Sigmoid colon (tissue), 7 donors: ENCODE measurements around the gene SMARCC1. TPM values are rescaled to one million over a fixed set of nuclear protein-coding genes. Genes with fewer than 3 reads are reported as not detected.

Experiments used
- DNase-seq: peaks from one replicate; pipeline ENCODE4 v3.0.0-alpha.2; 2019
- H3K27ac ChIP-seq, 4 donors: fragments of 200-600 bp; sonication (generic); one replicate each; pipeline ENCODE4 v1.5.1; 2016 to 2019; ENCODE audit warnings: mild to moderate bottlenecking in 1 of 4
- H3K27me3 ChIP-seq, 3 donors: fragments of 200-600 bp; sonication (generic); one replicate each; pipeline ENCODE4 v1.5.1; 2019; ENCODE audit warnings: mild to moderate bottlenecking in 1 of 3
- H3K36me3 ChIP-seq, 4 donors: fragments of 200-600 bp; sonication (generic); one replicate each; pipeline ENCODE4 v1.5.1; 2016 to 2019
- H3K4me1 ChIP-seq, 4 donors: fragments of 200-600 bp; sonication (generic); one replicate each; pipeline ENCODE4 v1.5.1; 2017 to 2019
- H3K4me3 ChIP-seq, 4 donors: fragments of 200-600 bp; sonication (generic); one replicate each; pipeline ENCODE4 v1.5.1; 2017 to 2019; ENCODE audit warnings: mild to moderate bottlenecking in 2 of 4, moderate library complexity in 1 of 4
- H3K9me3 ChIP-seq, 4 donors: fragments of 200-600 bp in 3 of 4; sonication (generic) in 3 of 4; one replicate each; pipeline versions ENCODE4 v1.5.1 to v1.6.1; 2013 to 2019
- EP300 ChIP-seq, 4 donors: sonication (generic); formaldehyde crosslinking; IDR thresholded peaks; one replicate each; pipeline ENCODE4 v1.6.1; 2017; ENCODE audit warnings: antibody characterized with exemption in 4 of 4
- POLR2A ChIP-seq, 2 donors: fragments of 450-650 bp; IDR thresholded peaks; one replicate each; pipeline ENCODE4 v1.6.1; 2016; ENCODE audit warnings: antibody characterized with exemption in 2 of 2, mild to moderate bottlenecking in 2 of 2, moderate library complexity in 2 of 2
- POLR2AphosphoS5 ChIP-seq, 4 donors: sonication (generic); formaldehyde crosslinking; IDR thresholded peaks; one replicate each; pipeline ENCODE4 v1.6.1; 2017; ENCODE audit warnings: antibody characterized with exemption in 4 of 4
- WGBS, 2 donors: extraction: QIAGEN DNeasy Blood & Tissue Kit; methylation state at CpG; one replicate each; pipeline ENCODE4 v1.1.7; 2013; 5-methylcytosine and 5-hydroxymethylcytosine counted together
- intact Hi-C: fragments of 100-400 bp; cut with DNase I; formaldehyde crosslinking; loops from one replicate; pipeline ENCODE4 v1.15.1; 2023
- polyA plus RNA-seq, 3 donors: library from polyadenylated mRNA; stranded (reverse); fragments of 200-250 nt; gene quantifications; one replicate each; pipeline ENCODE4 v1.2.3, GENCODE V29; 2013
- total RNA-seq, 4 donors: library from RNA; depleted of rRNA; stranded (reverse); fragments of >200 nt; gene quantifications; one replicate each; pipeline ENCODE4 v1.1.0, GENCODE V29; 2016
- TF ChIP-seq, protein P1 (sequence below), 4 experiments: fragments of 450-650 bp in 3 of 4; fragments of 200-600 bp in 1 of 4; IDR thresholded peaks; one replicate each; pipeline ENCODE4 v1.5.1; 2016 to 2019; ENCODE audit warnings: antibody characterized with exemption in 4 of 4, mild to moderate bottlenecking in 3 of 4, moderate library complexity in 2 of 4
- donor health status: healthy with polysubstance abuse.
- donor health status: Bipolar disorder and iron deficiency.
- donor health status: healthy.

SMARCC1 gene
- total and polyA plus RNA-seq, 7 donors, result 11.1 to 57.3 (median 43.9) TPM

DNA sequence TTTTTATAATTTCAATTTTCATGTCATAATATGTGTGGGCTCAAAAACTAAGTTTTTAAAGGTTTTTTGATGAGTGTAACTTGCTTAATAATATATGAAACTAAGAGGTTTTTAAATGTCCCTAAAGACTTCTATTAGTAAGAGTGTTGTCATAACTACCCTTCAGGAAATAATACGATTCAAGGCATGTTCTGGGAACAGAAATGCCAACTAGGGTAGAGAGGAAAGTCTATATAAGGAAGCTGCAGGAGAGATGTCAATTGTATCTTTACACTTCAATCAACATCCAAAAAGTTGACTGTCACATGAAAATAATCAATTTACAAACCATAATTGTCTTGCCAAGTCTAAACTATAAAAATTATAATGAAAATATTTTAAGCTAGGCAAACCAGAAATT, 76.3 kb downstream of the SMARCC1 start:
- no peak overlapping the region for H3K27ac ChIP-seq

DNA sequence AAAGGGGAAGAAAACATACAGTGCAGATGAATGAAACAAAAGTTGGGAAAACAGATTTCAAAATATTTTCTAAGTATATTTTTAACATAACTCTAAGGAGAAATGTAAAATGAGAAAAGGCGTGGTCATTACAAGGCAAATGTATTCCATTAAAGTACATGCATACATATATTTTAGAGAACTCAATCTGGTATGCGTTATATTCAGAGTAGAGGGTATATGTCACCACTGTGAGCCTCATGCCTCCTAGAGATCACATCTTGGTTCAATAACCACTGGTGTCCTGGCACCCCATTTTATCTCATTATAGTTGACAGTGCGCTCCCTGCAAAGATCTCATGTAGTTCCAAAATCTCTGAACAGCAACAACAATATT, 77.5 kb downstream of the SMARCC1 start:
- no peaks in the 10 kb centered on the region for H3K9me3 ChIP-seq
- no peak overlapping the region for H3K27ac ChIP-seq
- DNase-seq, result no peak
- H3K36me3 ChIP-seq, result peaks cover 0 to 81% (median 27%) of the 10 kb centered on the region in 4 donors
- H3K4me1 ChIP-seq, result peaks cover 0 to 4% (median 0%) of the 10 kb centered on the region in 4 donors
- WGBS, 2 donors, result 69 to 88% methylated on average over 3 of the region's 3 CpGs
- TF ChIP-seq POLR2AphosphoS5 (IDR thresholded peaks at IDR 0.05) (no peak), POLR2A (IDR thresholded peaks at IDR 0.05) (no peak), EP300 (IDR thresholded peaks at IDR 0.05) (no peak)
- TF ChIP-seq, protein P1, sequence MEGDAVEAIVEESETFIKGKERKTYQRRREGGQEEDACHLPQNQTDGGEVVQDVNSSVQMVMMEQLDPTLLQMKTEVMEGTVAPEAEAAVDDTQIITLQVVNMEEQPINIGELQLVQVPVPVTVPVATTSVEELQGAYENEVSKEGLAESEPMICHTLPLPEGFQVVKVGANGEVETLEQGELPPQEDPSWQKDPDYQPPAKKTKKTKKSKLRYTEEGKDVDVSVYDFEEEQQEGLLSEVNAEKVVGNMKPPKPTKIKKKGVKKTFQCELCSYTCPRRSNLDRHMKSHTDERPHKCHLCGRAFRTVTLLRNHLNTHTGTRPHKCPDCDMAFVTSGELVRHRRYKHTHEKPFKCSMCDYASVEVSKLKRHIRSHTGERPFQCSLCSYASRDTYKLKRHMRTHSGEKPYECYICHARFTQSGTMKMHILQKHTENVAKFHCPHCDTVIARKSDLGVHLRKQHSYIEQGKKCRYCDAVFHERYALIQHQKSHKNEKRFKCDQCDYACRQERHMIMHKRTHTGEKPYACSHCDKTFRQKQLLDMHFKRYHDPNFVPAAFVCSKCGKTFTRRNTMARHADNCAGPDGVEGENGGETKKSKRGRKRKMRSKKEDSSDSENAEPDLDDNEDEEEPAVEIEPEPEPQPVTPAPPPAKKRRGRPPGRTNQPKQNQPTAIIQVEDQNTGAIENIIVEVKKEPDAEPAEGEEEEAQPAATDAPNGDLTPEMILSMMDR (IDR thresholded peaks at IDR 0.05), result no peak
- no peak overlapping the region for H3K4me3 ChIP-seq
- no peaks in the 10 kb centered on the region for H3K27me3 ChIP-seq
- intact Hi-C loops, result no loop called here

More for the DNA sequence above, 76.3 kb downstream of the SMARCC1 start:
- no peaks in the 10 kb centered on the region for H3K9me3 ChIP-seq
- H3K36me3 ChIP-seq, result peaks cover 0 to 89% (median 28%) of the 10 kb centered on the region in 4 donors
- WGBS, 2 donors, result 39 to 73% methylated on average over 1 of the region's 1 CpG
- peaks cover 0 to 4% (median 0%) of the 10 kb centered on the region in 4 donors for H3K4me1 ChIP-seq
- no peak overlapping the region for H3K4me3 ChIP-seq
- intact Hi-C loops, result no loop called here
- no peak for DNase-seq
- TF ChIP-seq, protein P1 (IDR thresholded peaks at IDR 0.05), result no peak
- TF ChIP-seq EP300 (IDR thresholded peaks at IDR 0.05) (no peak), POLR2A (IDR thresholded peaks at IDR 0.05) (no peak)
- H3K27me3 ChIP-seq, result no peaks in the 10 kb centered on the region

DNA sequence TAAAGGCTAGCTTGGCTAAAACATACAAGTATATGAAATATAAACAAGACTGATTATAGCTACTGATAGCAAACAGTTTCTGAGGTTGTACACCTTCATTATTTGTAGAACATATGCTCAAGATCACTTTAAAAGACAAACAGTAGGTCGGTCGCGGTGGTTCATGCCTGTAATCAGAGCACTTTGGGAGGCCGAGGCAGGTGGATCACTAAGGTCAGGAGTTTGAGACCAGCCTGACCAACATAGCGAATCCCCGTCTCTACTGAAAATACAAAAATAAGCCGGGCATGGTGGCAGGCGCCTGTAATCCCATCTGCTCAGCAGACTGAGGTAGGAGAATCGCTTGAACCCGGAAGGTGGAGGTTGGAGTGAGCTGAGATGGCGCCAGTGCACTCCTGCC, 80.3 kb downstream of the SMARCC1 start:
- no peak for DNase-seq
- no peaks in the 10 kb centered on the region for H3K27me3 ChIP-seq
- H3K27ac ChIP-seq, result no peak overlapping the region
- WGBS, 2 donors, result 95 to 98% methylated on average over 11 of the region's 11 CpGs
- peaks cover 0 to 78% (median 19%) of the 10 kb centered on the region in 4 donors for H3K36me3 ChIP-seq
- TF ChIP-seq EP300 (IDR thresholded peaks at IDR 0.05), result no peak
- TF ChIP-seq POLR2A (IDR thresholded peaks at IDR 0.05), result no peak
- TF ChIP-seq, protein P1 (IDR thresholded peaks at IDR 0.05), result no peak
- no peak for TF ChIP-seq POLR2AphosphoS5 (IDR thresholded peaks at IDR 0.05)
- H3K4me3 ChIP-seq, result no peak overlapping the region
- intact Hi-C loops, result no loop called here
- H3K4me1 ChIP-seq, result peaks cover 0 to 4% (median 0%) of the 10 kb centered on the region in 4 donors
- H3K9me3 ChIP-seq, result no peaks in the 10 kb centered on the region

- no peak for DNase-seq
Observed at GRCh38 chr3:47692158-47692557, 89.5 kb downstream of the SMARCC1 start.

More at GRCh38 chr3:47692158-47692557, 89.5 kb downstream of the SMARCC1 start:
- H3K27me3 ChIP-seq, result no peaks in the 10 kb centered on the region
- no peaks in the 10 kb centered on the region for H3K4me1 ChIP-seq
- no peak overlapping the region for H3K4me3 ChIP-seq
- H3K27ac ChIP-seq, result no peak overlapping the region
- TF ChIP-seq POLR2AphosphoS5 (IDR thresholded peaks at IDR 0.05) (no peak), EP300 (IDR thresholded peaks at IDR 0.05) (no peak), POLR2A (IDR thresholded peaks at IDR 0.05) (no peak)
- TF ChIP-seq, protein P1 (IDR thresholded peaks at IDR 0.05), result no peak
- peaks cover 13 to 86% (median 17%) of the 10 kb centered on the region in 4 donors for H3K36me3 ChIP-seq
- no peaks in the 10 kb centered on the region for H3K9me3 ChIP-seq
- intact Hi-C loops, result no loop called here
